Measurements from ENCODE around the gene XRCC1.

DNA sequence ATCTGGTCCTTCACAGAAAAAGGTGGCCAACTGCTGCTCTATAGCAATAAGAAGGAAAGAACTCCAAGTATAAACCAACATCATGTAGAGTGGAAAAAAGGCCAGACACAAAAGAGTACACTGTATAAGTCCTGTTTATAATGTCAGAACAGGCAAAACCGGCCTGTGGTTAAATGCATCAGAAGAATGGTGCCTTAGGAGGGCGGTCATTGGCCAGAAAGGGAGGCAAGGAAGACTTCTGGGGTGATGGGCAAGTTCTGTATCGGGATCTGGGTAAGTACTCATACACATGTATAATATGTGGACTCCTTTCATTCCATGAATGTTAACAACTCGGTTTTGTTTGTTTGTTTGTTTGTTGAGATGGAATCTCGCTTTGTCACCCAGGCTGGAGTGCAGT lies 52.4 kb downstream of the XRCC1 start:
- TF ChIP-seq, protein P1, sequence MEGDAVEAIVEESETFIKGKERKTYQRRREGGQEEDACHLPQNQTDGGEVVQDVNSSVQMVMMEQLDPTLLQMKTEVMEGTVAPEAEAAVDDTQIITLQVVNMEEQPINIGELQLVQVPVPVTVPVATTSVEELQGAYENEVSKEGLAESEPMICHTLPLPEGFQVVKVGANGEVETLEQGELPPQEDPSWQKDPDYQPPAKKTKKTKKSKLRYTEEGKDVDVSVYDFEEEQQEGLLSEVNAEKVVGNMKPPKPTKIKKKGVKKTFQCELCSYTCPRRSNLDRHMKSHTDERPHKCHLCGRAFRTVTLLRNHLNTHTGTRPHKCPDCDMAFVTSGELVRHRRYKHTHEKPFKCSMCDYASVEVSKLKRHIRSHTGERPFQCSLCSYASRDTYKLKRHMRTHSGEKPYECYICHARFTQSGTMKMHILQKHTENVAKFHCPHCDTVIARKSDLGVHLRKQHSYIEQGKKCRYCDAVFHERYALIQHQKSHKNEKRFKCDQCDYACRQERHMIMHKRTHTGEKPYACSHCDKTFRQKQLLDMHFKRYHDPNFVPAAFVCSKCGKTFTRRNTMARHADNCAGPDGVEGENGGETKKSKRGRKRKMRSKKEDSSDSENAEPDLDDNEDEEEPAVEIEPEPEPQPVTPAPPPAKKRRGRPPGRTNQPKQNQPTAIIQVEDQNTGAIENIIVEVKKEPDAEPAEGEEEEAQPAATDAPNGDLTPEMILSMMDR (IDR thresholded peaks at IDR 0.05) = no peak
- TF ChIP-seq EP300 (IDR thresholded peaks at IDR 0.05) (no peak), POLR2A (IDR thresholded peaks at IDR 0.05) (no peak)
